ENCODE measurements around the gene ARID4A. TPM values are rescaled to one million over a fixed set of nuclear protein-coding genes. Genes with fewer than 3 reads are reported as not detected.

The ARID4A gene
- total RNA-seq, 5 donors from 2014 or later (not counting 1 experiment from before 2014, with no cell fraction given), result 51.2 to 70.1 (median 57.6) TPM

- Histone ChIP-seq H3K27ac (ENCODE audit: low read length) (peak overlapping the region; percentile 61), H3K4me3 (ENCODE audit: control insufficient read depth in 1 of 2, extremely low read depth in 1 of 2, low read length in 1 of 2) (no peak overlapping the region), H3K4me1 (ENCODE audit: control insufficient read depth in 1 of 2, extremely low read depth in 1 of 2, insufficient read depth in 2 of 2, low read length in 2 of 2) (peaks cover 24 to 29% of the 10 kb centered on the region in 2 experiments), H3K27me3 (replicated peaks in 1 of 2; ENCODE audit: control insufficient read depth in 2 of 2, extremely low read depth in 1 of 2, insufficient read depth in 2 of 2, low read length in 1 of 2) (no peaks in the 10 kb centered on the region), H3K9me3 (no peaks in the 10 kb centered on the region), H3K36me3 (ENCODE audit: control insufficient read depth in 2 of 2, extremely low read depth in 1 of 2, insufficient read depth in 1 of 2, low read length in 1 of 2) (peaks cover 10 to 59% of the 10 kb centered on the region in 2 donors)
- DNase-seq, result peak in 18 of 35 experiments; percentile 9 to 55 (median 18)
- ATAC-seq (replicated peaks in 1 of 4), result peak; percentile 75 to 84 (median 82)
- H3K4me1 Mint-ChIP-seq, result peaks cover 68 to 78% (median 73%) of the 10 kb centered on the region in 3 donors
- peak overlapping the region; percentile 89 to 90 for H3K27ac Mint-ChIP-seq
- no peaks in the 10 kb centered on the region for H3K27me3 Mint-ChIP-seq
- WGBS (ENCODE audit: insufficient coverage), result 27% methylated on average over 2 of the region's 4 CpGs
- H3K4me3 Mint-ChIP-seq, result peak overlapping the region; percentile 49 to 63 (median 55)
- POLR2A ChIA-PET, result interaction anchor here (0.5 to 0.9 kb wide), 3 partner anchors 12 to 45 kb away, joined by 3 to 14 read pairs (median 11); partner anchors contain the start of gene ARID4A (in 1 of the 2)
- CTCF ChIA-PET, result interaction anchor here in 1 of 2 donors (0.6 to 1.4 kb wide), 3 partner anchors 8 to 17 kb away, joined by 3 to 4 read pairs (median 3); partner anchors contain the start of gene ARID4A
- peaks cover 34% of the 10 kb centered on the region for H3K36me3 Mint-ChIP-seq
- no peaks in the 10 kb centered on the region for H3K9me3 Mint-ChIP-seq
Measured at GRCh38 chr14:58280954-58281787, 17.2 kb upstream of the ARID4A start.

- no peaks in the 10 kb centered on the region for H3K27me3 Mint-ChIP-seq
- H3K4me1 ChIP-seq (ENCODE audit: control insufficient read depth in 1 of 2, extremely low read depth in 1 of 2, insufficient read depth in 2 of 2, low read length in 2 of 2), result peaks cover 18 to 24% of the 10 kb centered on the region in 2 experiments
- no peaks in the 10 kb centered on the region for H3K27me3 ChIP-seq (replicated peaks in 1 of 2; ENCODE audit: control insufficient read depth in 2 of 2, extremely low read depth in 1 of 2, insufficient read depth in 2 of 2, low read length in 1 of 2)
- H3K4me3 Mint-ChIP-seq, result peak overlapping the region in 2 of 3 donors; percentile 45 to 63
- H3K4me3 ChIP-seq (ENCODE audit: control insufficient read depth in 1 of 2, extremely low read depth in 1 of 2, low read length in 1 of 2), result no peak overlapping the region
- DNase-seq (no peak), ATAC-seq (replicated peaks in 1 of 4) (no peak)
- H3K9me3 Mint-ChIP-seq, result no peaks in the 10 kb centered on the region
- peak overlapping the region; percentile 89 to 90 for H3K27ac Mint-ChIP-seq
- H3K36me3 Mint-ChIP-seq, result peaks cover 34% of the 10 kb centered on the region
- peaks cover 63 to 70% (median 66%) of the 10 kb centered on the region in 3 donors for H3K4me1 Mint-ChIP-seq
- no peaks in the 10 kb centered on the region for H3K9me3 ChIP-seq
- peak overlapping the region; percentile 61 for H3K27ac ChIP-seq (ENCODE audit: low read length)
- WGBS (ENCODE audit: insufficient coverage), result no CpG with 5 or more reads among the region's 3 CpGs
- ChIA-PET POLR2A (interaction anchor here (0.5 to 0.9 kb wide), 4 partner anchors 10 to 44 kb away, joined by 3 to 14 read pairs (median 7); partner anchors contain the start of gene ARID4A (in 1 of the 2)), CTCF (interaction anchor here in 1 of 2 donors (0.6 to 1.4 kb wide), 3 partner anchors 9 to 16 kb away, joined by 3 to 4 read pairs (median 3); partner anchors contain the start of gene ARID4A)
- H3K36me3 ChIP-seq (ENCODE audit: control insufficient read depth in 2 of 2, extremely low read depth in 1 of 2, insufficient read depth in 1 of 2, low read length in 1 of 2), result peaks cover 10 to 65% of the 10 kb centered on the region in 2 donors
Measured at GRCh38 chr14:58281969-58282368, 16.4 kb upstream of the ARID4A start.

- Histone ChIP-seq H3K36me3 (ENCODE audit: control insufficient read depth in 2 of 2, extremely low read depth in 1 of 2, insufficient read depth in 1 of 2, low read length in 1 of 2) (peaks cover 5 to 68% of the 10 kb centered on the region in 2 donors), H3K27ac (ENCODE audit: low read length) (no peak overlapping the region), H3K4me1 (ENCODE audit: control insufficient read depth in 1 of 2, extremely low read depth in 1 of 2, insufficient read depth in 2 of 2, low read length in 2 of 2) (peaks cover 15 to 18% of the 10 kb centered on the region in 2 experiments), H3K27me3 (replicated peaks in 1 of 2; ENCODE audit: control insufficient read depth in 2 of 2, extremely low read depth in 1 of 2, insufficient read depth in 2 of 2, low read length in 1 of 2) (no peaks in the 10 kb centered on the region), H3K9me3 (no peaks in the 10 kb centered on the region), H3K4me3 (ENCODE audit: control insufficient read depth in 1 of 2, extremely low read depth in 1 of 2, low read length in 1 of 2) (no peak overlapping the region)
- Mint-ChIP-seq H3K36me3 (peaks cover 40% of the 10 kb centered on the region), H3K4me3 (no peak overlapping the region), H3K9me3 (no peaks in the 10 kb centered on the region), H3K27me3 (no peaks in the 10 kb centered on the region), H3K4me1 (peaks cover 71 to 73% (median 72%) of the 10 kb centered on the region in 3 donors), H3K27ac (peak overlapping the region; percentile 4 to 90)
- no peak for DNase-seq
- POLR2A ChIA-PET, result interaction anchor here in 1 of 2 donors (0.7 kb wide), 1 partner anchor 35 kb away, joined by 3 read pairs; no protein-coding TSS in a partner anchor
- no peak for ATAC-seq (replicated peaks in 1 of 4)
- WGBS (ENCODE audit: insufficient coverage), result no CpG with 5 or more reads among the region's 4 CpGs
- CTCF ChIA-PET, result interaction anchor here (0.5 to 1.4 kb wide), 2 partner anchors 9 to 10 kb away, joined by 3 to 4 read pairs; no protein-coding TSS in a partner anchor
Measured at GRCh38 chr14:58282925-58283593, 15.3 kb upstream of the ARID4A start.

- no peaks in the 10 kb centered on the region for H3K27me3 Mint-ChIP-seq
- Histone ChIP-seq H3K4me1 (ENCODE audit: control insufficient read depth in 1 of 2, extremely low read depth in 1 of 2, insufficient read depth in 2 of 2, low read length in 2 of 2) (peaks cover 12 to 18% of the 10 kb centered on the region in 2 experiments), H3K27me3 (replicated peaks in 1 of 2; ENCODE audit: control insufficient read depth in 2 of 2, extremely low read depth in 1 of 2, insufficient read depth in 2 of 2, low read length in 1 of 2) (no peaks in the 10 kb centered on the region), H3K9me3 (no peaks in the 10 kb centered on the region), H3K27ac (ENCODE audit: low read length) (no peak overlapping the region), H3K36me3 (ENCODE audit: control insufficient read depth in 2 of 2, extremely low read depth in 1 of 2, insufficient read depth in 1 of 2, low read length in 1 of 2) (peaks cover 5 to 71% of the 10 kb centered on the region in 2 donors), H3K4me3 (ENCODE audit: control insufficient read depth in 1 of 2, extremely low read depth in 1 of 2, low read length in 1 of 2) (no peak overlapping the region)
- CTCF ChIA-PET, result no interaction called here
- POLR2A ChIA-PET, result no interaction called here
- no peak overlapping the region for H3K4me3 Mint-ChIP-seq
- no peaks in the 10 kb centered on the region for H3K9me3 Mint-ChIP-seq
- no peak for ATAC-seq (replicated peaks in 1 of 4)
- peaks cover 74 to 79% (median 78%) of the 10 kb centered on the region in 3 donors for H3K4me1 Mint-ChIP-seq
- peaks cover 44% of the 10 kb centered on the region for H3K36me3 Mint-ChIP-seq
- DNase-seq, result no peak
- peak overlapping the region; percentile 40 to 41 for H3K27ac Mint-ChIP-seq
Measured at GRCh38 chr14:58283730-58284129, 14.6 kb upstream of the ARID4A start.

- Histone ChIP-seq H3K9me3 (no peaks in the 10 kb centered on the region), H3K4me1 (ENCODE audit: control insufficient read depth in 1 of 2, extremely low read depth in 1 of 2, insufficient read depth in 2 of 2, low read length in 2 of 2) (peaks cover 14 to 18% of the 10 kb centered on the region in 2 experiments), H3K4me3 (ENCODE audit: control insufficient read depth in 1 of 2, extremely low read depth in 1 of 2, low read length in 1 of 2) (no peak overlapping the region), H3K27ac (ENCODE audit: low read length) (no peak overlapping the region), H3K27me3 (replicated peaks in 1 of 2; ENCODE audit: control insufficient read depth in 2 of 2, extremely low read depth in 1 of 2, insufficient read depth in 2 of 2, low read length in 1 of 2) (no peaks in the 10 kb centered on the region), H3K36me3 (ENCODE audit: control insufficient read depth in 2 of 2, extremely low read depth in 1 of 2, insufficient read depth in 1 of 2, low read length in 1 of 2) (peaks cover 6 to 72% of the 10 kb centered on the region in 2 donors)
- no peak overlapping the region for H3K4me3 Mint-ChIP-seq
- ChIA-PET POLR2A (interaction anchor here in 1 of 2 donors (2.4 kb wide), 1 partner anchor 13 kb away, joined by 8 read pairs; the partner anchor contains the start of gene ARID4A), CTCF (no interaction called here)
- 76% methylated on average over 3 of the region's 4 CpGs for WGBS (ENCODE audit: insufficient coverage)
- no peak for ATAC-seq (replicated peaks in 1 of 4)
- H3K36me3 Mint-ChIP-seq, result peaks cover 46% of the 10 kb centered on the region
- H3K27me3 Mint-ChIP-seq, result no peaks in the 10 kb centered on the region
- H3K4me1 Mint-ChIP-seq, result peaks cover 76 to 84% (median 83%) of the 10 kb centered on the region in 3 donors
- DNase-seq, result no peak
- H3K9me3 Mint-ChIP-seq, result no peaks in the 10 kb centered on the region
- peak overlapping the region; percentile 50 to 73 for H3K27ac Mint-ChIP-seq
Measured at GRCh38 chr14:58285132-58285531, 13.2 kb upstream of the ARID4A start.

- DNase-seq, result no peak
- CTCF ChIA-PET, result no interaction called here
- Histone ChIP-seq H3K9me3 (no peaks in the 10 kb centered on the region), H3K4me3 (ENCODE audit: control insufficient read depth in 1 of 2, extremely low read depth in 1 of 2, low read length in 1 of 2) (no peak overlapping the region), H3K27ac (ENCODE audit: low read length) (no peak overlapping the region), H3K4me1 (ENCODE audit: control insufficient read depth in 1 of 2, extremely low read depth in 1 of 2, insufficient read depth in 2 of 2, low read length in 2 of 2) (peaks cover 2 to 5% of the 10 kb centered on the region in 2 experiments), H3K36me3 (ENCODE audit: control insufficient read depth in 2 of 2, extremely low read depth in 1 of 2, insufficient read depth in 1 of 2, low read length in 1 of 2) (peaks cover 14 to 87% of the 10 kb centered on the region in 2 donors), H3K27me3 (replicated peaks in 1 of 2; ENCODE audit: control insufficient read depth in 2 of 2, extremely low read depth in 1 of 2, insufficient read depth in 2 of 2, low read length in 1 of 2) (no peaks in the 10 kb centered on the region)
- POLR2A ChIA-PET, result interaction anchor here (0.6 to 1.1 kb wide), 2 partner anchors 27 to 43 kb away, joined by 3 read pairs; partner anchors contain the start of gene PSMA3 (in 1 of the 2)
- H3K9me3 Mint-ChIP-seq, result no peaks in the 10 kb centered on the region
- H3K27me3 Mint-ChIP-seq, result no peaks in the 10 kb centered on the region
- H3K36me3 Mint-ChIP-seq, result peaks cover 49% of the 10 kb centered on the region
- H3K4me1 Mint-ChIP-seq, result peaks cover 66 to 76% (median 73%) of the 10 kb centered on the region in 3 donors
- peak overlapping the region in 1 of 2 donors; percentile 76 for H3K27ac Mint-ChIP-seq
- no peak overlapping the region for H3K4me3 Mint-ChIP-seq
- 97% methylated on average over 2 of the region's 3 CpGs for WGBS (ENCODE audit: insufficient coverage)
- no peak for ATAC-seq (replicated peaks in 1 of 4)
Measured at GRCh38 chr14:58287607-58288042, 10.7 kb upstream of the ARID4A start.
